HEK293 (cell line): ENCODE measurements around the gene WDR70.
"Not testable (repeated sequence)": the region's sequence is repeated elsewhere in the genome, so short reads cannot be mapped to it uniquely, and the experiment has no call there.

Experiments used
- REST ChIP-seq: fragments of 450-650 bp; formaldehyde crosslinking; IDR thresholded peaks from 2 replicates; pipeline ENCODE4 v1.5.1; 2016; ENCODE audit warnings: missing biosample characterization, missing genetic modification characterization
- TCF7L2 ChIP-seq: IDR thresholded peaks from 2 replicates; pipeline ENCODE4 v1.6.1; 2011; ENCODE audit warnings: low read depth, mild to moderate bottlenecking, inconsistent platforms, low read length, moderate library complexity, borderline replicate concordance
- ZBTB8A ChIP-seq: fragments of 450-650 bp; formaldehyde crosslinking; IDR thresholded peaks from 2 replicates; pipeline ENCODE4 v1.5.1; 2016; ENCODE audit warnings: missing biosample characterization, missing genetic modification characterization
- ZNF140 ChIP-seq: fragments of 450-650 bp; formaldehyde crosslinking; IDR thresholded peaks from 2 replicates; pipeline ENCODE4 v1.5.1; 2016; ENCODE audit warnings: missing biosample characterization, missing genetic modification characterization
- ZNF223 ChIP-seq: fragments of 450-650 bp; formaldehyde crosslinking; IDR thresholded peaks from 2 replicates; pipeline ENCODE4 v1.5.1; 2016; ENCODE audit warnings: missing biosample characterization, missing genetic modification characterization
- ZNF274 ChIP-seq, 2 experiments: fragments of 200-500 bp in 1 of 2; fragments of 450-650 bp in 1 of 2; sonication (Bioruptor generic) in 1 of 2; formaldehyde crosslinking in 1 of 2; IDR thresholded peaks; 2 replicates each; pipeline versions ENCODE4 v1.5.1 to v1.6.1; 2014 to 2016; ENCODE audit warnings: borderline replicate concordance in 1 of 2, inconsistent platforms in 1 of 2, low read length in 1 of 2, missing biosample characterization in 1 of 2, missing genetic modification characterization in 1 of 2
- ZNF76 ChIP-seq: fragments of 450-650 bp; formaldehyde crosslinking; IDR thresholded peaks from 2 replicates; pipeline ENCODE4; 2016; ENCODE audit warnings: low read depth, missing biosample characterization, missing genetic modification characterization, borderline replicate concordance
- ZNF776 ChIP-seq: fragments of 450-650 bp; formaldehyde crosslinking; IDR thresholded peaks from 2 replicates; pipeline ENCODE4 v1.5.0; 2017; ENCODE audit warnings: missing biosample characterization, missing genetic modification characterization, borderline replicate concordance

- TF ChIP-seq ZNF274 (IDR thresholded peaks at IDR 0.05; ENCODE audit: low read length); ZNF274 (tag by site-specific recombination; IDR thresholded peaks at IDR 0.05; ENCODE audit: borderline replicate concordance); ZNF76 (tag by site-specific recombination); ZNF140; REST (tag by site-specific recombination); ZBTB8A (tag by site-specific recombination); TCF7L2; ZNF223 (tag by site-specific recombination); ZNF776 (tag by site-specific recombination): not testable (repeated sequence)
Measured at GRCh38 chr5:37342741-37343140, 36.4 kb upstream of the WDR70 start.
